ENCODE data around the gene ENO3.
A peak's percentile ranks its signal among the peaks of the same experiment; 100 is the strongest.

The ENO3 gene

GRCh38 chr17:4973256-4974114 is 22.6 kb downstream of the ENO3 start:
- DNase-seq (ENCODE audit: low read depth): no peak

- DNase-seq (ENCODE audit: low read depth): no peak
Measured at GRCh38 chr17:4974115-4974670, 23.3 kb downstream of the ENO3 start.

- no peak for DNase-seq (ENCODE audit: low read depth)
Measured at GRCh38 chr17:4978726-4979125, 27.8 kb downstream of the ENO3 start.

- peak; percentile 42 for DNase-seq (ENCODE audit: low read depth)
Measured at GRCh38 chr17:4980644-4981216, 29.8 kb downstream of the ENO3 start.

GRCh38 chr17:4982305-4982704 is 31.4 kb downstream of the ENO3 start:
- no peak for DNase-seq (ENCODE audit: low read depth)

- peak; percentile 30 for DNase-seq (ENCODE audit: low read depth)
Measured at GRCh38 chr17:4986403-4986802, 35.5 kb downstream of the ENO3 start.

- DNase-seq (ENCODE audit: low read depth): peak; percentile 56
Measured at GRCh38 chr17:4986951-4987766, 36.2 kb downstream of the ENO3 start, which contains the start of gene CAMTA2. Gene CAMTA2 (minus strand): TSS chr17:4987675. CDS start chr17:4986222, 1,453 bp downstream.

GRCh38 chr17:4987767-4988567 is 37.0 kb downstream of the ENO3 start:
- peak; percentile 43 for DNase-seq (ENCODE audit: low read depth)

- DNase-seq (ENCODE audit: low read depth): no peak
Measured at GRCh38 chr17:4994081-4994595, 43.2 kb downstream of the ENO3 start.

- DNase-seq (ENCODE audit: low read depth): peak; percentile 91
Measured at GRCh38 chr17:4997302-4998026, 46.5 kb downstream of the ENO3 start, which contains the start of the genes INCA1 and KIF1C. Gene INCA1 (minus strand): TSS chr17:4997522. CDS start chr17:4994437, 3,085 bp downstream. Gene KIF1C (plus strand): TSS chr17:4997950. CDS start chr17:5000247, 2,297 bp downstream.

- peak; percentile 34 for DNase-seq (ENCODE audit: low read depth)
Measured at GRCh38 chr17:4998027-4998731, 47.3 kb downstream of the ENO3 start.

GRCh38 chr17:4998732-4999429 is 48.0 kb downstream of the ENO3 start:
- DNase-seq (ENCODE audit: low read depth): no peak

- DNase-seq (ENCODE audit: low read depth): no peak
Measured at GRCh38 chr17:4999430-5000093, 48.6 kb downstream of the ENO3 start.

GRCh38 chr17:5000237-5000639 is 49.3 kb downstream of the ENO3 start:
- no peak for DNase-seq (ENCODE audit: low read depth)

- no peak for DNase-seq (ENCODE audit: low read depth)
Measured at GRCh38 chr17:5002121-5002788, 51.3 kb downstream of the ENO3 start.

GRCh38 chr17:5003214-5003867 is 52.4 kb downstream of the ENO3 start:
- DNase-seq (ENCODE audit: low read depth): no peak
